DND-41 (cell line): ENCODE results near the gene MT1G.

Experiments
- EZH2 ChIP-seq: IDR thresholded peaks from 3 replicates; pipeline ENCODE4 v1.6.1; 2012; ENCODE audit warnings: borderline replicate concordance, low read depth, mild to moderate bottlenecking, moderate library complexity, low read length, inconsistent platforms; ENCODE audit not compliant: severe bottlenecking
- TF ChIP-seq, protein P1 (sequence below): IDR thresholded peaks from 2 replicates; pipeline ENCODE4 v1.5.1; 2012; ENCODE audit warnings: borderline replicate concordance, low read length, moderate library complexity, mild to moderate bottlenecking; ENCODE audit not compliant: poor library complexity, severe bottlenecking; ENCODE audit errors: extremely low read depth

- TF ChIP-seq, protein P1, sequence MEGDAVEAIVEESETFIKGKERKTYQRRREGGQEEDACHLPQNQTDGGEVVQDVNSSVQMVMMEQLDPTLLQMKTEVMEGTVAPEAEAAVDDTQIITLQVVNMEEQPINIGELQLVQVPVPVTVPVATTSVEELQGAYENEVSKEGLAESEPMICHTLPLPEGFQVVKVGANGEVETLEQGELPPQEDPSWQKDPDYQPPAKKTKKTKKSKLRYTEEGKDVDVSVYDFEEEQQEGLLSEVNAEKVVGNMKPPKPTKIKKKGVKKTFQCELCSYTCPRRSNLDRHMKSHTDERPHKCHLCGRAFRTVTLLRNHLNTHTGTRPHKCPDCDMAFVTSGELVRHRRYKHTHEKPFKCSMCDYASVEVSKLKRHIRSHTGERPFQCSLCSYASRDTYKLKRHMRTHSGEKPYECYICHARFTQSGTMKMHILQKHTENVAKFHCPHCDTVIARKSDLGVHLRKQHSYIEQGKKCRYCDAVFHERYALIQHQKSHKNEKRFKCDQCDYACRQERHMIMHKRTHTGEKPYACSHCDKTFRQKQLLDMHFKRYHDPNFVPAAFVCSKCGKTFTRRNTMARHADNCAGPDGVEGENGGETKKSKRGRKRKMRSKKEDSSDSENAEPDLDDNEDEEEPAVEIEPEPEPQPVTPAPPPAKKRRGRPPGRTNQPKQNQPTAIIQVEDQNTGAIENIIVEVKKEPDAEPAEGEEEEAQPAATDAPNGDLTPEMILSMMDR: no peak
- TF ChIP-seq EZH2: no peak
These were observed 15.0 kb upstream of the MT1G start for GRCh38 chr16:56682703-56683397.
